MM.1S (cell line): ENCODE results near the gene THOC2.
"Not testable (repeated sequence)": the region's sequence is repeated elsewhere in the genome, so short reads cannot be mapped to it uniquely, and the experiment has no call there.

Experiments used
- DNase-seq: peaks from one replicate; pipeline ENCODE4 v3.0.0-alpha.2; 2015
- H2AFZ ChIP-seq: fragments of 300-600 bp; sonication (generic); 2 replicates; pipeline ENCODE4 v1.6.0; 2016; ENCODE audit warnings: antibody characterized with exemption, low read length
- H3F3A ChIP-seq: fragments of 300-600 bp; sonication (generic); 2 replicates; pipeline ENCODE4 v1.6.1; 2016; ENCODE audit warnings: mild to moderate bottlenecking, antibody characterized with exemption, low read length, moderate library complexity, mixed read lengths; ENCODE audit not compliant: insufficient read depth
- H3K27ac ChIP-seq: fragments of 300-600 bp; sonication (generic); 2 replicates; pipeline ENCODE4 v1.5.1; 2016; ENCODE audit warnings: mild to moderate bottlenecking, low read length
- H3K27me3 ChIP-seq: fragments of 300-600 bp; sonication (generic); replicated peaks from 2 replicates; pipeline ENCODE4 v1.6.0; 2016; ENCODE audit warnings: low read length; ENCODE audit not compliant: insufficient read depth
- H3K36me3 ChIP-seq: fragments of 300-600 bp; sonication (generic); replicated peaks from 2 replicates; pipeline ENCODE4 v1.6.1; 2016; ENCODE audit warnings: mild to moderate bottlenecking, low read length, mixed read lengths; ENCODE audit not compliant: insufficient read depth
- H3K4me1 ChIP-seq: fragments of 300-600 bp; sonication (generic); 2 replicates; pipeline ENCODE4 v1.6.1; 2016; ENCODE audit warnings: low read length, mixed read lengths
- H3K4me2 ChIP-seq: fragments of 300-600 bp; sonication (generic); 2 replicates; pipeline ENCODE4 v1.6.0; 2016; ENCODE audit warnings: low read depth, low read length
- H3K4me3 ChIP-seq: fragments of 300-600 bp; sonication (generic); 2 replicates; pipeline ENCODE4 v1.5.1; 2016; ENCODE audit warnings: low read length, mixed read lengths
- H3K79me2 ChIP-seq: fragments of 300-600 bp; sonication (generic); 2 replicates; pipeline ENCODE4 v1.6.1; 2016; ENCODE audit warnings: mixed run types, low read length, mixed read lengths
- H3K9ac ChIP-seq: fragments of 300-600 bp; sonication (generic); 2 replicates; pipeline ENCODE4 v1.6.1; 2016; ENCODE audit warnings: low read length, mixed read lengths
- H3K9me2 ChIP-seq: fragments of 300-600 bp; sonication (generic); replicated peaks from 2 replicates; pipeline ENCODE4 v1.6.1; 2016; ENCODE audit warnings: mild to moderate bottlenecking, low read length, mixed read lengths; ENCODE audit not compliant: insufficient read depth
- H3K9me3 ChIP-seq: fragments of 300-600 bp; sonication (generic); replicated peaks from 2 replicates; pipeline ENCODE4 v1.6.1; 2016; ENCODE audit warnings: mild to moderate bottlenecking, low read length, mixed read lengths; ENCODE audit not compliant: insufficient read depth
- H4K20me1 ChIP-seq: fragments of 300-600 bp; sonication (generic); 2 replicates; pipeline ENCODE4 v1.6.1; 2016; ENCODE audit warnings: mild to moderate bottlenecking, low read length, moderate library complexity, mixed read lengths; ENCODE audit not compliant: insufficient read depth
- CTCF ChIP-seq: fragments of 300-600 bp; sonication (generic); IDR thresholded peaks from 2 replicates; pipeline ENCODE4 v1.5.1; 2016; ENCODE audit warnings: antibody characterized with exemption, low read length, mixed read lengths
- EZH2 ChIP-seq: fragments of 300-600 bp; sonication (generic); optimal IDR thresholded peaks from 2 replicates; pipeline ENCODE3; 2017; ENCODE audit warnings: low read depth, mild to moderate bottlenecking, antibody characterized with exemption, low read length, mixed read lengths
- EZH2phosphoT487 ChIP-seq: fragments of 300-600 bp; sonication (generic); IDR thresholded peaks from 2 replicates; pipeline ENCODE4 v1.6.1; 2018; ENCODE audit warnings: antibody characterized with exemption, low read length

THOC2 gene

DNA sequence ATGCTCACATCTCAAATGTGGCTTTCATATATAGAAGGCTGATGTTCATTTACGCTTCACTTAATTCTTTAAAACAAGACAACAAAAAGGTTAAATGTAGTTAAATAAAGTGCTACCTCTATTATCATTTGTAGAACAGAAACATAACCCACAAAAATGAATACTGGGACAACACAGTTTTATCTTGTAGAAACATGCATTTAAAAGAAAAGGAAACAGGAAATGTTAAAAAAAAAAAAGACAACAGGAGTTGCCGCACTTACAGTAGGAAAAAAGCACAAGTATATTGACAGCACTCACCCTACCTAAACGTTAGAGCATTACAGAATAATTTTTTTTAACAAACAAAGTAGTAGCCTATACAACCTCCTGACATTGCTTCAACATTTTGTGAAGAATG is 4.8 kb downstream of the THOC2 start:
- Histone ChIP-seq H3K4me2 (no peak overlapping the region), H3K27me3 (no peaks in the 10 kb centered on the region), H3K4me3 (no peak overlapping the region), H3K4me1 (no peaks in the 10 kb centered on the region), H3F3A (no peaks in the 10 kb centered on the region), H3K36me3 (no peaks in the 10 kb centered on the region; the same call in 1 of the 2 replicates), H3K9me2 (no peaks in the 10 kb centered on the region), H3K79me2 (peaks cover 97% of the 10 kb centered on the region), H2AFZ (no peak overlapping the region), H4K20me1 (no peaks in the 10 kb centered on the region), H3K9me3 (no peaks in the 10 kb centered on the region), H3K9ac (no peak overlapping the region), H3K27ac (no peak overlapping the region)
- TF ChIP-seq EZH2 (no peak), CTCF (no peak), EZH2phosphoT487 (no peak)
- no peak for DNase-seq

- not testable (repeated sequence) for H3K4me1 ChIP-seq, H3K36me3 ChIP-seq, H3K9me2 ChIP-seq, DNase-seq, H3K4me3 ChIP-seq, H3K9me3 ChIP-seq, H4K20me1 ChIP-seq, H3K9ac ChIP-seq, H3F3A ChIP-seq, H3K27me3 ChIP-seq, H3K4me2 ChIP-seq, H3K27ac ChIP-seq, H2AFZ ChIP-seq
- H3K79me2 ChIP-seq: peaks cover 94% of the 10 kb centered on the region
Measured at GRCh38 chrX:123722193-123722592, 10.7 kb downstream of the THOC2 start.

DNA sequence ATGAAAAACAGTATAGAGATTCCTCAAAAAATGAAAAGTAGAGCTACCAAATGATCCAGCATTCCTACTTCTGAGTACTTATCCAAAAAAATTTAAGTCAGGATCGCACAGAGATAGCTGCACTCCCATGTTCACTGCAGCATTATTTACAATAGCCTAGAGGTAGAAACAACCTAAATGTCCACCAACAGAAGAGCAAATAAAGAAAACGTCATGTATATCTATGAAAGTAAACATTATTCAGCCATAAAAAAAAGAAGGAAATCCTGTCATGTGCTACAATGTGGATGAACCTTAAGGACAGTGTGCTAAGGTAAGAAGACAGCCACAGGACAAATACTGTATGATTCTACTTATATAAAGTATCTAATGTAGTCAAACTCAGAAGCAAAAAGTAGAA is 12.4 kb downstream of the THOC2 start:
- no peak overlapping the region for H3K4me3 ChIP-seq
- no peaks in the 10 kb centered on the region for H3K9me3 ChIP-seq
- no peak for DNase-seq
- no peak for TF ChIP-seq EZH2phosphoT487
- TF ChIP-seq CTCF: no peak
- TF ChIP-seq EZH2: no peak
- no peak overlapping the region for H3K9ac ChIP-seq
- no peaks in the 10 kb centered on the region for H3K9me2 ChIP-seq
- H3K27me3 ChIP-seq: no peaks in the 10 kb centered on the region
- H3K79me2 ChIP-seq: peaks cover 95% of the 10 kb centered on the region
- H3K27ac ChIP-seq: no peak overlapping the region
- no peaks in the 10 kb centered on the region; the same call in 1 of the 2 replicates for H3K36me3 ChIP-seq
- no peaks in the 10 kb centered on the region for H3F3A ChIP-seq
- no peak overlapping the region for H2AFZ ChIP-seq
- no peaks in the 10 kb centered on the region for H3K4me1 ChIP-seq
- H4K20me1 ChIP-seq: peaks cover 6% of the 10 kb centered on the region; the same call in 1 of the 2 replicates
- H3K4me2 ChIP-seq: no peak overlapping the region

- Histone ChIP-seq H3K9me3 (no peaks in the 10 kb centered on the region), H3K9me2 (no peaks in the 10 kb centered on the region), H3K9ac (no peak overlapping the region), H3K4me3 (no peak overlapping the region), H3K36me3 (no peaks in the 10 kb centered on the region), H3K4me2 (no peak overlapping the region), H3K27ac (no peak overlapping the region), H3F3A (no peaks in the 10 kb centered on the region), H3K4me1 (no peaks in the 10 kb centered on the region), H4K20me1 (peaks cover 6% of the 10 kb centered on the region; the same call in 1 of the 2 replicates), H3K79me2 (peaks cover 78% of the 10 kb centered on the region), H3K27me3 (no peaks in the 10 kb centered on the region), H2AFZ (no peak overlapping the region)
- no peak for TF ChIP-seq CTCF
- TF ChIP-seq EZH2phosphoT487: no peak
- no peak for TF ChIP-seq EZH2
- no peak for DNase-seq
Measured at GRCh38 chrX:123713841-123714240, 19.0 kb downstream of the THOC2 start.
